Stimulated activated CD8-positive, alpha-beta memory T cell treated with anti-CD3 and anti-CD28 coated beads, Interleukin-4, amount 100 ng/mL, for 4 hours (primary cell): ENCODE results near the gene HBE1.

Experiments
- DNase-seq, 2 donors: peaks; one replicate each; pipeline ENCODE4 v3.0.0-alpha.2; 2020; ENCODE audit warnings: low read depth in 2 of 2, low spot score in 1 of 2

The HBE1 gene

DNA sequence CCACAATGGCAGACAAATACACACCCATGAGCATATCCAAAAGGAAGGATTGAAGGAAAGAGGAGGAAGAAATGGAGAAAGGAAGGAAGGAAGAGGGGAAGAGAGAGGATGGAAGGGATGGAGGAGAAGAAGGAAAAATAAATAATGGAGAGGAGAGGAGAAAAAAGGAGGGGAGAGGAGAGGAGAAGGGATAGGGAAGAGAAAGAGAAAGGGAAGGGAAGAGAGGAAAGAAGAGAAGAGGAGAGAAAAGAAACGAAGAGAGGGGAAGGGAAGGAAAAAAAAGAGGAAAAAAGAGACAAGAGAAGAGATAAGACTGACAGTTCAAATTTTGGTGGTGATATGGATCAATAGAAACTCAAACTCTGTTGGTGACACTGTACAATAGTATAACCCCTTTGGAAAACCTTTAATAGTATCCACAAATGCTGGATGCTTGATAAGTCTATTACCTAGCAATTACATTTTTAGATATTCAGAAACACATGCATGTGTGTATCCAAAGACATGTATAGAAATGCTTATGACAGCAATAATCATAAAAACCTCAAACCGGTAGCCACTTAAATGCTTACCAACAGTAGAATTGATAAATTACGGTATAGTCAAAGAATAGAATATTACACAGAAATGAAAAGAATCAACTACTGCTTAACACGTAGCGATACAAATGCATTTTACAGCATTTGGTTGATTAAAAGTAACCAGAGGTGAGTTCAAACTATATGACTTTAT lies 34.2 kb downstream of the HBE1 start:
- no peak for DNase-seq

DNA sequence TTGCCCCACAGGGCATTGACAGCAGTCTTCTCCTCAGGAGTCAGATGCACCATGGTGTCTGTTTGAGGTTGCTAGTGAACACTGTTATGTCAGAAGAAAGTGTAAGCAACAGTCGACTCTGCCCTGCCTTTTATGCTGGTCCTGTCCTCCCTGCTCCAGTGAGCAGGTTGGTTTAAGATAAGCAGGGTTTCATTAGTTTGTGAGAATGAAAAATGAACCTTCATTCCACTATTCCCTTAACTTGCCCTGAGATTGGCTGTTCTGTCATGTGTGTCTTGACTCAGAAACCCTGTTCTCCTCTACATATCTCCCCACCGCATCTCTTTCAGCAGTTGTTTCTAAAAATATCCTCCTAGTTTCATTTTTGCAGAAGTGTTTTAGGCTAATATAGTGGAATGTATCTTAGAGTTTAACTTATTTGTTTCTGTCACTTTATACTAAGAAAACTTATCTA lies 35.3 kb downstream of the HBE1 start, which contains the start of gene HBD:
Gene HBD, minus strand, starts transcription at position 103 of the 454 bp plus-strand sequence. Its CDS starts 50 bp downstream, at position 53.
- no peak for DNase-seq

DNA sequence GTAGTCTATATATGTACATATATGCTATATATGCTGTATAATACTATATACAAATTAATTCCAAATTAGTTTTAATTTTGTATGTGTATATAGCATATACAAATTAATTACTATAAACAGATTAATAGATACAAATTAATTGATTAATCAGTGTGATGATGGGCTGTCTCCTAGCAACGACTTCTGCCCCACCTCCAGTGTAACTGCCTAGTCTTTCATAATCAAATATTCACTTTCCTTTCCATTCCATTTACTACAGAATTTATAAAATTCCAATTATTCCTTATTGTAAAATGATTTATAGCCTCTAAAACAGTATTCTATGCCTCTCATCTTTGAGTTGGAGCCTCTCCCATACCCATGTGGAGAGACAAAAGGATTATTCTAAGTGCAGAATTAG lies 36.4 kb downstream of the HBE1 start:
- no peak for DNase-seq

DNA sequence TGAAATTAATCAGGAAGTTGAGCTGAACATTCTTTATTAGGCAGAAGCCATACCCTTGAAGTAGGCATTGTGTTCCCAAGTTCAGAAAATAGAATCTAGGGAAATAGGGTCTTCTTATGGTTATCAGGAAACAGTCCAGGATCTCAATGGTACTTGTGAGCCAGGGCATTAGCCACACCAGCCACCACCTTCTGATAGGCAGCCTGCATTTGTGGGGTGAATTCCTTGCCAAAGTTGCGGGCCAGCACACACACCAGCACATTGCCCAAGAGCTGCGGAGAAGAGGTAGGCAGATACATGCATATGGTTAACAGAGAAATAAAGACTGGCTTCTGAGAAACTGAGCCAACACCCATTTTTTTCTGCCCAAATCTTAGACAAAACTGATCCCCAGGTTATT lies 36.9 kb downstream of the HBE1 start:
- no peak for DNase-seq

DNA sequence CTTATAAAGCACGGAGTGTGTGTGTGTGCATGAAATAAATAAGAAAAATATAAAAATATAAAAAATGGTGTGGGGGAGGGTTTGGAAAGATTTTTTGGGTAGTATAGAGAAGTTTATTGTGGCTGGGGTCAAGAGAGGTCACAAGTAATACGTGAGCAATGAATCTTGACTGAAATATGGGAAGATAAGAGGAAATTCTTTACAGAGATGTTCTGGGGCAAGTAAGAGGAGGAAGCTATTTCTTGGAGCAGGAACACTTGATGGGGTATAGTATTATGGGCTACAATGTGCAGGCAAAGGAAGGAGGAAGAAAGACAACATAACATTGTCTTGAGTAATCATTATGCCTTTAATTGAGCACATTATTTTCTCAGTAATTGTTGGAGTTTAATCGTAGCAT lies 37.6 kb downstream of the HBE1 start:
- no peak for DNase-seq

DNA sequence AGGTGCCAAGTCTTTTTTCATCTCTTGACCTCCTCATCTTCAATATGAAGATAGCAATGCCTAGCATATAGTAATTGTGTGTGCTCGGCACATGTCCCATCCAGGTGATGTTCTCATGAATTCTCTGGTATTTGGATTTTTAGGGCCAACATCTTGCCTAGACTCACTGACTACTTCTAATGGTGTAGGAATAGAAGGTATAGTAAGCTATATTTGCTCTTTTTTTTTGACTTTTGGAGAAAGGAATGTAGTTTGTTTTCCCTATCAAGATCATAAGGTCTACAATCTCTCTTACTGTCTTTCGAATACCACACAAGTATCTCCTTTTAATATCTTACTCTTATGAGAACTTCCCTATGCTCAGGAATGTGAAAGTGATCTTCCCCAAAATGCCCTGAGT lies 38.6 kb downstream of the HBE1 start:
- no peak for DNase-seq

DNA sequence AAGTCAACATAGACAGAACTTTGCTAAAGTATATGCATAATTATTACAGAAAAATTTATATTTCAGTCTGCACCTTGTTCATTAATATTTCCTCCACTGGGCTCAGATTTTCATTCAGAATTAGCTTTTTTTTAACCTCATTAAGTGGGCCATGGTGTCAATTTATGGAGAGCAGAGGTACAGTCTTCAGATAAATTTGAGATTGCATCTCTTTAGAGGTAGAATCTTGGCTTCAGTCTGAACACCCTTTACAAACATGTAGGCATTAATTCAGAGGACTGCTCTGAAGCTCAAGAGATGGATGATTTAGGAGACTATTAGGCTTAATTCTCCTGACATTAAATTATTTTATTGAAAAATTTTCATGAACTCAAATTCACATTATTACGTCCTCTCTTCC lies 39.5 kb downstream of the HBE1 start:
- no peak for DNase-seq

DNA sequence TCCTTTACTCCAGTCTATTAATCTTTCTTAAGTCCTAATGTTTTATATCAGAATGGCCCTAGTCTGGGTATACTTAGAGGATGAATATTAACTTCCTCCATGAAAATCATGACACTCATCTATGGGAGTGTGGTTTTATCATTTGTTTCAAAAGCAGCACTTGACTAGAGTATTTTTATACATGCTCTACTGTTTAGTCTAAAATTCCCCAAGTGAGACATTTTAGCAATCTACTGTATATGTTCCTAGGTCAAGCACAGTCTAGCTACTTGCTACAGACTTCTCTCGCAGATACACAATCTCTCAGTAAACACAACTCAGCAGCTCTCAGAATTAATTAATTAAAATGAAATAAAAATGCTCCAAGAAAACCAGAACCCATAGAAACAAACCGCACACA lies 39.9 kb downstream of the HBE1 start:
- DNase-seq: no peak

DNA sequence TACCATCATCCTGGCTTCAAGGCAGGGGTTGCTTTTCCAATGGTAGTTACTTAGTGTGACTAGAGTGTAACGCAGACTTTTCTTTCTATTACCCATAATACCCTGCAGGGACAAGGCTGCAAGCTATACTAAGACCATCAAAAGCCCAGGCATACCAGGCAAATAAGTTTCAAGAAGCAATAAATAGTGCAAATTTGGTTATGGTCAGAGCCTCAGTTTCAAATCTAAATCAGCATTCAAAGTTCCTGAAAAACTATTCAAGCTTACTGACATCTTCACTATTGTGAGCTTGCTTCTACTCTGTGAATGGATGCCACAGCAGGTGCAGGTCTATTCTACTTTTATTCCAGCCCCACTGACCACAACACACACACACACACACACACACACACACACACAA lies 40.4 kb downstream of the HBE1 start:
- no peak for DNase-seq

DNA sequence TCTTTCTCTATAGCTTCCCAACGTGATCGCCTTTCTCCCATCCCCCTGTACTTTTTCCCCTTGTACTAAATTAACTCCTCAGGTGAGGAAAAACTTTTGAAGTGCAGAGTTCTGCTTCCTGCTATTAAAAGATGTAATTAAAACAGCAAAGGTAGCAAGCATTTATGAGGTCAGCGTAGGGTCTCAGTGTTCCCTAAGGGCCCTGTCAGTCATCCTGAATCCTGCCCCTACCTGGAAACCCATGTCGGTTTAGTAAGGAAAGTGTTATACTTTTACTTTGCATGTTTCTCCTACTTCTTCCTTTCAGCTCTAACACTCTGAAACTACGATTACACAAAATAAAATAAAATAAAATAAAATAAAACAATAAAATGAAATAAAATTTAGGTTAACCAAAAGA lies 41.6 kb downstream of the HBE1 start:
- DNase-seq: no peak

DNA sequence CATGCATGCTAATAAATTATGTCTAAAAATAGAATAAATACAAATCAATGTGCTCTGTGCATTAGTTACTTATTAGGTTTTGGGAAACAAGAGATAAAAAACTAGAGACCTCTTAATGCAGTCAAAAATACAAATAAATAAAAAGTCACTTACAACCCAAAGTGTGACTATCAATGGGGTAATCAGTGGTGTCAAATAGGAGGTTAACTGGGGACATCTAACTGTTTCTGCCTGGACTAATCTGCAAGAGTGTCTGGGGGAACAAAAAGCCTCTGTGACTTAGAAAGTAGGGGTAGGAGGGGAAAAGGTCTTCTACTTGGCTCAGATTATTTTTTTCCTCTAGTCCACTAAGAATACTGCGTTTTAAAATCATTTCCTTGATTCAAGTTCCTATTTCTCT lies 42.1 kb downstream of the HBE1 start:
- DNase-seq: no peak

DNA sequence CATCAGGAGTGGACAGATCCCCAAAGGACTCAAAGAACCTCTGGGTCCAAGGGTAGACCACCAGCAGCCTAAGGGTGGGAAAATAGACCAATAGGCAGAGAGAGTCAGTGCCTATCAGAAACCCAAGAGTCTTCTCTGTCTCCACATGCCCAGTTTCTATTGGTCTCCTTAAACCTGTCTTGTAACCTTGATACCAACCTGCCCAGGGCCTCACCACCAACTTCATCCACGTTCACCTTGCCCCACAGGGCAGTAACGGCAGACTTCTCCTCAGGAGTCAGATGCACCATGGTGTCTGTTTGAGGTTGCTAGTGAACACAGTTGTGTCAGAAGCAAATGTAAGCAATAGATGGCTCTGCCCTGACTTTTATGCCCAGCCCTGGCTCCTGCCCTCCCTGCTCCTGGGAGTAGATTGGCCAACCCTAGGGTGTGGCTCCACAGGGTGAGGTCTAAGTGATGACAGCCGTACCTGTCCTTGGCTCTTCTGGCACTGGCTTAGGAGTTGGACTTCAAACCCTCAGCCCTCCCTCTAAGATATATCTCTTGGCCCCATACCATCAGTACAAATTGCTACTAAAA lies 42.9 kb downstream of the HBE1 start, which contains the start of gene HBB:
Gene HBB, minus strand, starts transcription at position 340 of the 579 bp plus-strand sequence. Its CDS starts 50 bp downstream, at position 290.
- DNase-seq: no peak

DNA sequence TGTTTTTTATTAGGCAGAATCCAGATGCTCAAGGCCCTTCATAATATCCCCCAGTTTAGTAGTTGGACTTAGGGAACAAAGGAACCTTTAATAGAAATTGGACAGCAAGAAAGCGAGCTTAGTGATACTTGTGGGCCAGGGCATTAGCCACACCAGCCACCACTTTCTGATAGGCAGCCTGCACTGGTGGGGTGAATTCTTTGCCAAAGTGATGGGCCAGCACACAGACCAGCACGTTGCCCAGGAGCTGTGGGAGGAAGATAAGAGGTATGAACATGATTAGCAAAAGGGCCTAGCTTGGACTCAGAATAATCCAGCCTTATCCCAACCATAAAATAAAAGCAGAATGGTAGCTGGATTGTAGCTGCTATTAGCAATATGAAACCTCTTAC lies 44.3 kb downstream of the HBE1 start:
- DNase-seq: no peak

DNA sequence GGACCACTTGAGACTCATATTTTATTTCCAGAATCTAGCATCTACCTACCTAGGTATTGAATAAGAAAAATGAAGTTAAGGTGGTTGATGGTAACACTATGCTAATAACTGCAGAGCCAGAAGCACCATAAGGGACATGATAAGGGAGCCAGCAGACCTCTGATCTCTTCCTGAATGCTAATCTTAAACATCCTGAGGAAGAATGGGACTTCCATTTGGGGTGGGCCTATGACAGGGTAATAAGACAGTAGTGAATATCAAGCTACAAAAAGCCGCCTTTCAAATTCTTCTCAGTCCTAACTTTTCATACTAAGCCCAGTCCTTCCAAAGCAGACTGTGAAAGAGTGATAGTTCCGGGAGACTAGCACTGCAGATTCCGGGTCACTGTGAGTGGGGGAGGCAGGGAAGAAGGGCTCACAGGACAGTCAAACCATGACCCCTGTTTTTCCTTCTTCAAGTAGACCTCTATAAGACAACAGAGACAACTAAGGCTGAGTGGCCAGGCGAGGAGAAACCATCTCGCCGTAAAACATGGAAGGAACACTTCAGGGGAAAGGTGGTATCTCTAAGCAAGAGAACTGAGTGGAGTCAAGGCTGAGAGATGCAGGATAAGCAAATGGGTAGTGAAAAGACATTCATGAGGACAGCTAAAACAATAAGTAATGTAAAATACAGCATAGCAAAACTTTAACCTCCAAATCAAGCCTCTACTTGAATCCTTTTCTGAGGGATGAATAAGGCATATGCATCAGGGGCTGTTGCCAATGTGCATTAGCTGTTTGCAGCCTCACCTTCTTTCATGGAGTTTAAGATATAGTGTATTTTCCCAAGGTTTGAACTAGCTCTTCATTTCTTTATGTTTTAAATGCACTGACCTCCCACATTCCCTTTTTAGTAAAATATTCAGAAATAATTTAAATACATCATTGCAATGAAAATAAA lies 44.9 kb downstream of the HBE1 start:
- no peak for DNase-seq

DNA sequence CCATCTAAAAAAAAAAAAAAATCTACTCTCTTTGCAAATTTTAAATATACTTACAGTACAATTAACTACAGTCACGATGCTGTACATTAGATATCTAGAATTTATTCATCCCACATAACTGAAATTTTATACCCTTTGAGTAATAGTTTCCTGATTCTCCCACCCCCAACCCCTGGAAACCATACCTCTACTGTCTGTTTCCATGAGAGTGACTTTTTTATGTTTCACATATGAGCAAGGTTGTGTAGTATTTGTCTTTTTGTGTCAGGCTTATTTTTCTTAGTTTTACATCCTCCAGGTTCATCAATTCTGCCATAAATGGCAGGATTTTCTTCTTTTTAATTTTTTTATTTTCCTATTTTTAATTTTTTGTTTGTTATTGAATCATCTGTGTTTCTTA lies 46.1 kb downstream of the HBE1 start:
- DNase-seq: no peak

DNA sequence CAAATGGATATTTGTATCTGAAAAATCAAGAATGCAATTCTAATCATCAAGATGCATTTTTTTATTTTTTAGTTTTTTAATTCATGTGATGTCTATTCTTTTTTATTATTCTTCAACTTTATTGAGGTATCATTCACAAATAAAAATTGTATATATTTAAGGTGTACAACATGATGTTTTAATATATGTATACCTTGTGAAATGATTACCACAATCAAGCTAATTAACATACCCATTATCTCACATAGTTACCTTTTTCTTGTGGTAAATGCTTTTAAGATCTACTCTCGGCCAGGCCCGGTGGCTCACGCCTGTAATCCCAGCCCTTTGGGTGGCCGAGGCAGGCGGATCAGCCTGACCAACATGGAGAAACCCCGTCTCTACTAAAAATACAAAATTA lies 46.6 kb downstream of the HBE1 start:
- DNase-seq: no peak
